Activated effector memory CD4-positive, alpha-beta T cell treated with Interleukin-2 at 50 U/mL for 16 hours (primary cell): Measurements from ENCODE around the gene PPP1R12C.
"Not testable (repeated sequence)": the region's sequence is repeated elsewhere in the genome, so short reads cannot be mapped to it uniquely, and the experiment has no call there.

Experiments
- DNase-seq: peaks from one replicate; pipeline ENCODE4 v3.0.0-alpha.2; 2020

The PPP1R12C gene

DNA sequence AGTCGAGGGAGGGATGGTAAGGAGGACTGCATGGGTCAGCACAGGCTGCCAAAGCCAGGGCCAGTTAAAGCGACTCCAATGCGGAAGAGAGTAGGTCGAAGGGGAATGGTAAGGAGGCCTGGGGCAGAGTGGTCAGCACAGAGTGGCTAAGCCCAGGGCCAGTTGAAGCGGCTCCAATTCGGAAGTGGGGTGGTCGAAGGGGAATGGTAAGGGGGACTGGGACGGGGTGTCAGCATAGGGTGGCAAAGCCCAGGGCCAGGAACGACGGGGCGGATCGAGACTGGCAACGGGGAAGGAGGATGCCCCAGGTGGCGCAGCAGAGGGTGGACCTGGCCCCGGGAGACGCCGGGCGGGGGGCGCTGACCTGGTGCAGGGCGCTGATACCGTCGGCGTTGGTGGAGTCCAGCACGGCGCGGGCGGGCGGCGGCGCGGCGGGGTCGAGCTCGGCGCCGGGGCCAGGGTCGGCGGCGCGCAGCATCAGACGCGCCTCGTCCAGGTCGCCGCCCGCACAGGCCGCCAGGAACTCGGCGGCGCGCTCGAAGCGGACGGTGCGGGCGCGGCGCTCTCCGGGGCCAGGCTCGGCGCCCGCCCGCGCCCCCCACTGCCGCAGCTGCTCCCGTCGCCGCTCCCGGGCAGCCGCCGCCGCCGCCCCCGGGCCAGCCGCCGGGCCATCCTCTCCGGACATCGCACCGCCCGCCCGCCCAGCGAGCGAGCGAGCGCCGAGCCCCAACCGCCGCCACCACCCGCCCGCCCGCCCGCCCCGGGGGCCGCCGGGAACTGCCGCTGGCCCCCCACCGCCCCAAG, at the start of gene PPP1R12C:
PPP1R12C (minus strand) TSS at position 779 of the 804 bp plus-strand sequence; CDS start at position 685, 94 bp downstream.
- DNase-seq: no peak

- DNase-seq: no peak
These were observed 49.3 kb upstream of the PPP1R12C start, which contains the start of gene DNAAF3 for GRCh38 chr19:55166530-55167268. Gene DNAAF3, minus strand, starts transcription at chr19:55166613. Its CDS starts 200 bp downstream, at chr19:55166413.

DNA sequence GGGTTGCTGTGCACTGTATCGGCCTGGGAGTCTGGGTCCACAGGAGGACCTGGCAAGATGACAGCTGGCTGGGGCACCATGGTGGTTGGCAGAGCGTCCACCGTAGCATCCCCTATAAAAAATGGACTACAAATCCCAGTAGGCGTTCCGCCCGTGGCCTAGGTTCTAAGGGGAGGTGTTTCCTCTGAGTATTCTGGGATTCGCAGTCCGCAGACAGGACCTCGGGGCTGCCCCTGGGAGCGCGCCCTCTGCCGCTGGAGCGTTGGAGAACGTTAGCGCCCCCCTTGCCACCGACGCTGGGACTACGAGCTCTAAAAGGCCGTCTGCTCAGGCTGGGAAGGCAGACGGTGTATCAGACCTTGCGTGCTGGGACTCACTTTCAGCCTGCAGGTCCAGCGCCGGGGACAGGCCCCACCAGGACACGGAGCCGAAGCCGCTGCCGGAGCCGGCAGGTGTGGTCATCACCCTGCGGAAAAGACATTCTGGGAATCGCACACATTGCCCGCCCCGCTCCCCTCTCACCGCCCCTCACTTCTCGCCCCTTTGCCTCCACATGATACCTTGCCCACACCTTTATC, 48.6 kb upstream of the PPP1R12C start:
- DNase-seq: no peak

DNA sequence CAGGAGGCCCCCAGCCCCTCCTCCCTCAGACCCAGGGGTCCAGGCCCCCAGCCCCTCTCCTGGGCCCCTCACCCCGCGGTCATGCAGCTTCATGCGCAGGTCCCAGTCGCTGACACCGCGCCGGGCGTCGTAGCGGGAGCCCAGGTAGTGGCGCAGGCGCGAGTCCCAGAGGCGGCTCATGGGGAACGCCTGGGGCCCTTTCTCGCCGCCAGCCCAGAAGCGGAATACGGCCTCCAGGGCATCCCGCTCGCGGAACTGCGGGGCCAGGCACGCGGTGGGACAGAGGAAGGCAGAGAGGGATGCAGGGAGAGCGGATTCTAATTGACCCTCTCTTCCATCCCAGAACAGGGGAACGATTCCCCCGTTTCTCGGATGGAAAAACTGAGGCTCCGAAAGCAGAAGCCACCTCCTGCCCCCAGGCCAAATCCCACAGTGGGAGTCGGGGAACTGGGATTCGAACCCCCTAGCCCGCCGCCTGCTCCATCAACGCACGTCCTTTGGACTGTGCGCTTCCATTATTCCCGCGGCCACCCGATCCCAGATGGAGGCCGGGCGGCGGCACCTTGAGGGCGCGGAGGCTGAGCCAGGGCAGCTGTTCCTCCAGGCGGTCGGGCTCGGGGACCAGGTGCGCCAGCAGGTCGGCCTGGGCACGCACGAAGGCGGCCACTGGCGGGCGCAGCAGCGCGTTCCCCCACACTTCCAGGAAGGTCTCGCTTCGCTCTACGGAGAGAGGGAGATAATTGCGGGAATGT, 44.3 kb upstream of the PPP1R12C start:
- no peak for DNase-seq

- DNase-seq: no peak
These were observed 43.5 kb upstream of the PPP1R12C start for GRCh38 chr19:55160986-55161365.

DNA sequence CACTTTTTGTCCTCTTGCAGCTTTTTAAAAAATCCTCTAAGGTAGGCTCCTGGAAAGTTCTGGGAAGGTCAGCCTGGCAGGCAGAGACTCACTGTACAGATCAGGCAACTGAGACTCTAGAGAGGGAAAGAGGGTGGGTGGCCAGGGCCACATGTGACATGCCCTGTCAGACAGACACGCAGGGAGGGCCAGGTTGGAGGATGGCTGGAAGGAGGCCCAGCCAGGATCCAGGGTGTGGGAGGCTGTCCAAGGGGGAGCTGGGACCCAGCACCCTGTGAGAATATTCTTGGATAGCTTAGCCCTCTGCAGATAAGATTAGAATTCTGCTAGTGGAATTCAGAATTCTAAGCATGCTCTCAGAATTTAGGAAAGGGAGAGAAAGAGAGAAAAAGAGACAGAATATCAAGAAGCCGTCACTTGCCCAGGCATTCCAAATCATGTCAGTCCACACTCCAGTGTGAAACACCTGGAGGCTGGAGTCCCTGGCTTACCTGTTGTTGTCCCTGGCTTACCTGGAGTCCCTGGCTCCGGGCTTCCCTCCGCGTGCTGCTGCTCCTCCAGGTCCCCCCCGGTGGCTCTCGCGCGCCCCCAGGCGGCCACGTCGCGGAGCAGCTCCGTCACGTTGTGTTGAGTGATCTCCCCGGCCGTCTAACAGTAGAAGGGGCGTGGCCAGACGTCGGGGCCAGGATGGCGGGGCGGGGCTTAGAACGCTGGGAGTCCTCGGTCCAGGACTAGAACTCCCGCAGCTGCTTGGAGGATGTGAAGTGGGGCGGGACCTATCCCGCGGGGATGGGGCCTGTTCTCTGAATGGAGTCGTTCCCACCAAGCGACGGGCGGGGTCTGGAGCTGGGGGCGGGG, 42.9 kb upstream of the PPP1R12C start:
- DNase-seq: peak; percentile 69

DNA sequence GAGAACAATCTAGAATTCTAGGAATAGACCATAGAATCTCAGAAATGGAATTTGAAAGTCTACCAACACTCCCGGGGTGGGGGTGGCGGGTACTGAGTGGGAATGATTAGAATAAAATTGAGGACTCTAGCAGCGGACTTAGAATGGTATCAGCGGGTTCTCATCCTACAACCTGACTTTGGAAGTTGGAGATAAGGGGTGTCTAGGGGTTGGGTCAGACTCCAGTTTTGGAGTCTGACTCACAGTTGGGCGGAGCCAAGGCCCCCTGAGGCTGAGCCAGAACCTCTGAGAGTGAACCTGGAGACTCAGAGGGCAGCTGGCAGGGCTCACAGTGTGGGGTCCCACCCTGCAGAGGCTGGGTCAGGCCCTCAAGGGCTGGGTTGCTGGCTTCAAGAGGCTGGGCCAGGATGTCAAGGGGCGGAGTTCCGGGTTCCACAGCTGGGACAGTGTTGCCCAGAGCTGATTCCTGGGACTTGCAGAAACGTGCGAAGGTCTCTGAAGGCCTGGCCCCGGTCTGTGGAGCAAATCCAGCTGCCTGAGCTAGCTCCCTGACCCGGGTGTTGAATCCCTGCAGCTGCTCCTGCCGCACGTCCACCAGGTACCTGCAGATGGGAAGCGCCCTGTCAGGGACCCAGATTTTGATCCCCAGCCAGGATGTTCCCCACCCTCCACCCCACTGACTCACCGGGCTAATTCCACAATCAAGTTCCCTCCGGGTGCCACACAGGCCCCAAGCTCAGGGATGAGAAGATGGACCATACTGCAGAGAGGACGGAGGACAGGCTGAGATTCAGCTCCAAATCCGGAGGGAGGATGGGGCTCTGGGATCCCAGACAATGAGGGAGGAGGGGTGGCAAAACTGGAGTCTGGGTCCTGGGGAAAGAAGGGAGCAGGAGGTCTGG, 41.7 kb upstream of the PPP1R12C start:
- DNase-seq: no peak

GRCh38 chr19:55158423-55158822, 41.0 kb upstream of the PPP1R12C start:
- no peak for DNase-seq

- DNase-seq: no peak
These were observed 39.8 kb upstream of the PPP1R12C start, which contains the start of gene TNNI3 for GRCh38 chr19:55157064-55157908. Gene TNNI3, minus strand, starts transcription at chr19:55157732. Its CDS starts 143 bp downstream, at chr19:55157589.

DNA sequence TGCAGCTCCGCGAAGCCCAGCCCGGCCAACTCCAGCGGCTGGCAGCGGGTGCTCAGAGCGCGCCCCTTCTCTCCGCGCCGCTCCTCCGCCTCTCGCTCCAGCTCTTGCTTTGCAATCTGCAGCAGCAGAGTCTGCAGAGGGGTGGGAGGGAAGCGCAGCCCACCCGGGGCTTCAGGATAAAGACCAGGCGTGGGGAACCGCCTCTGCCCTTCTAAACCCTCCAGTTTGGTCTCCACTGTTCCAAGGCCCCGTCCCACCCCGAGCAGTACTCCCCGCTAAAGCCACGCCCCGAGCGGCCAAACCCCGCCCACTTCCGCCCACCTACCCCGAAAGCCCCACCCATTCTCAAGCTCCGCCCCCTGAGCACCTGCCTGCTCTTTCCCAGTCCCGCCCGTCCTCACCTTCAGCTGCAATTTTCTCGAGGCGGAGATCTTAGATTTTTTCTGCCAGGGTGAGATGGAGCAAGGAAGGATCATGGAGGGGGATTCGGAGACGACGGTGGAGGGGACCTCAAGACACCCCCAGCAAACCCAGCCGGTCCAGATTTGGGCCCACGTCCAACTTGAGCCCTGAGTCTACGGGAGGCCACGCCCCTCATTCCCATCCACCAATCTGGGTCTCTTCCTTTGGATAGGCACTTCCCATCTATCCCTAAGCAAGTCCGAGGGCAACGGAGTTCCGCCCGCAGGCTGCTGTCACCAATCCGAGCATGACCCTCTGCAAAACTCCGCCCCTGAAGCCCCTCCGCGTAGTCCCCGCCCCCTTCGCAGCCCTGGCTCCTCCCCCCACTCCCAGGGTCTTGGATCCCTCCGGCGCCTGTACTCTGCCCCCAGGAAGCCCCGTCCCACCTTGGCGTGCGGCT, 39.0 kb upstream of the PPP1R12C start:
- DNase-seq: no peak

DNA sequence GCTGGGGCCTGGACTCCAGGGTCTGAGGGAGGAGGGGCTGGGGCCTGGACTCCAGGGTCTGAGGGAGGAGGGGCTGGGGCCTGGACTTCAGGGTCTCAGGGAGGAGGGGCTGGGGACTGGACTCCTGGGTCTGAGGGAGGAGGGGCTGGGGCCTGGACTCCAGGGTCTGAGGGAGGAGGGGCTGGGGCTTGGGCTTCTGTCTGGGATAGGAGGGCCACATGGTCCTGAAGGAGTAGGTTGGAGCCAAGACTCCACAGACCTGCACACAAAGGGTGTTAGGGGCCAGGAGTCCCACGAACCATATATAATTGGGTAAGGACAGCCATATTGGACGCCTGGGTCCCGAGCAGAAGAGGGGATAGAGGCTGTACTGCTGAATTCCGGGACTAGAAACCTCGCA, 38.3 kb upstream of the PPP1R12C start:
- DNase-seq: not testable (repeated sequence)

- DNase-seq: no peak
These were observed 36.3 kb upstream of the PPP1R12C start for GRCh38 chr19:55153652-55154264.

DNA sequence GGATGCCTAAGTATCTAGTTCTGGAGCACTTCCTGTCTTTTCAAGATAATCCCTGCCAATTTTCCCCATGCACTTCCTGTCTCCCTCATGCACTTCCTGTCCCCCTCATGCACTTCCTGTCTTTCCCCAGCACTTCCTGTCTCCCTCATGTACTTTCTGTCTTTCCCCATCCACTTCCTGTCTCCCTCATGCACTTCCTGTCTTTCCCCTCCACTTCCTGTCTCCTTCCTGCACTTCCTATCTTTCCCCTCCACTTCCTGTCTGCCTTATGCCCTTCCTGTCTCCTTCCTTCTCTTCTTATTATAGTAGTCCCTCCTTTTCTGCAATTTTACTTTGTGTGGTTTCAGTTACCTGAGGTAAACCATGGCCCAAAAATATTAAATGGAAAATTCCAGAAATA, 34.6 kb upstream of the PPP1R12C start:
- DNase-seq: no peak

DNA sequence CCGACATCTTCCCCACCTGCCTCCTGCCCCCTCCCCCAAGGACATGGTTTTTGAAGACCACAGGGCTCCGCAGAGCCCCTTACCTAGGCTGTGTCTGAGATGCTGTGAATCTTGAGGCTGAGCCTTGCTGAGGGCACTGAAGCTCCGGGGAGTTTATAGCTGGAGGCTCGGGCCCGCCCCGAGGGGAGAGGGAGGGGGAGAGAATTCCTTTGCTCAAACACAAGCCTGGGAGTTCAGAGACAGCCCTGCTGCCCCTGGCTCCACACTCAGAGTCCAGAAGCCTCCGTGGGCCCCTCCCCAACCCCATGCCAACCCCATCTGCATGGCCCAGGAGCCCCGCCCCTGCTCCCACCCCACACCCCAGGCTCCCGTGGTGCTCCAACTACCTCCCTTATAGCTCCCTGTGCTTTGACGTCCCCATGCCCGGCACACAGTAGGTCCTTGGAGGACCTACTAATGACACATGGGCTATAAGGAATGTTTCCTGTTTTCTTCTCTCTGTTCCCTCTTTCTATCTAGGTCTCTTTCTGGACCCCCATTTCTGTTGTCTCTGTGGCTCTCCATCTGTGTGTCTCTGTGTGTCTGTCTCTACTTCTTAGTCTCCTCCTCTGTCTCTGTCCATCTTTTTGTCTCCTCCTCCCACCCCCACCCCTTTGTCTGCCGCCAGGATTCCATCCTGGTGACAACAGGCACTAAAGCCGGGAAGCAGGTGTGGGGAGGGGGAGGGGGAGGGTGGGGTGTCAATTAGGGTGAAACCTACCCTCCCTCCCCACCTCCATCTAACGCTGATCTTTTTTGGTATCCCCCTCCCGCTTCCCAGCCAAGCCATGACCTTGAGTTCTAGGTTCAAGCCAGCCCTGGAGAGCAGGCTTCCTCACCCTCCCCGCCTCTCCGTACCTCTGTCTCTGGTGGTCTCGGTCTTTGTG, 31.9 kb upstream of the PPP1R12C start, which contains the start of gene TNNT1:
TNNT1 (minus strand) TSS at position 129 of the 926 bp plus-strand sequence. CDS start 2,049 bp downstream, outside the sequence.
- DNase-seq: no peak

DNA sequence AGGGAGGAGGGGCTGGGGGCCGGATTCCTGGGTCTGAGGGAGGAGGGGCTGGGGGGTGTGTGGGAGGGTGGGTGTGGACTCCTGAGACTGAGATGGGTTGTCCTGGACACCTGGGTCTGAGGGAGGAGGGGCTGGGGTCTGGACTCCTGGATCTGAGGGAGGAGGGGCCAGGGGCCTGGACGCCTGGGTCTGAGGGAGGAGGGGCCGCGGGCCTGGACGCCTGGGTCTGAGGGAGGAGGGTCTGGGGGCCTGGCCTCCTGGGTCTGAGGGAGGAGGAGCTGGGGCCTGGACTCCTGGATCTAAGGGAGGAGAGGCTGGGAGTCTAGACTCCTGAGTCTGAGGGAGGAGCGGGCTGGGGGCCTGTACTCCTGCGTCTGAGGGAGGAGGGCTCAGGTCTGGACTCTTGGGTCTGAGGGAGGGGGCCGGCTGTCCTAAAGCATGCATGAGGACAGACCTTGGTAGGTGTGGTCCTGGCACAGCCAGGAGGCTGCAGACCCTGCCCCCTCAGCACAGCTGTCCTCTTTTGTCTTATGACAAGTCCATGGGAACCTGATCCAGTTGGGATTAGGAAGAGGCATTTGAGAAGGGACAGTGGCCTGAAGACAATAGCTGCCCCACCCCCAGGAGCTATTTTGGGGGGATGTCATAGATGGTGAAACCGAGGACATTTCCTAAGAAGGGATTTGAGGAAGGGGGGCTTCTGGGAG, 30.3 kb upstream of the PPP1R12C start:
- no peak for DNase-seq

DNA sequence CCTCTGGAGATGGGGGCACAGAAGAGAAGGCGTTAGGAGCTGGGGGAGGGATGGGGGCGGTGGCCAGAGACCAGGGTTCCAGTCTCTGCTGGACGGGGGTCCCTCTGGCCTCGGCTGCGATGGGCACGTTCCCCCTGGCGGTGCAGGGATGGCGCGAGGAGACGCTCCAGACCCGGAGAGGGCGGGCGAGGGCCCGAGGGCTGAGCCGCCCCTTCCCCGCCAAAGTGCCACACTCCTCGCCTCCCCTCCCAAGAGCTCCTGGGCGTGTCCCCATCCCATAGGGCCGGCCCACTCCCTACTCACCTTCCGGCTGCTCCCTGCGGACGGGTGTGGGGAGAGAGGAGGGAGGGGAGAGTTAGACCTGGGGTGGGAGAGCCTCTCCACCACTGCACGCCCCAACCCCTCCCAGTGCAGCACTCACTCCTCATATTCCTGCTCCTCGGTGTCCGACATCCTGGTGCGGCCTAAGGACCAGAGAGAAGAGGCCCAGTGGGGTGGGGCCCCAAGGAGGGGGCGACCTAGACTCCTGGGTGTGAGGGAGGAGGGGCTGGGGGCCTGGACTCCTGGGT, 29.4 kb upstream of the PPP1R12C start:
- no peak for DNase-seq
